ENCODE results near the gene AGTRAP. TPM values are rescaled to one million over a fixed set of nuclear protein-coding genes. Genes with fewer than 3 reads are reported as not detected.
A peak's percentile ranks its signal among the peaks of the same experiment; 100 is the strongest.

The AGTRAP gene
- total RNA-seq, 2 donors from 2014 or later, result 44.1 to 44.2 TPM

- Histone ChIP-seq H3K27ac (no peak overlapping the region), H3K36me3 (peaks cover 11% of the 10 kb centered on the region), H3K4me1 (ENCODE audit: control insufficient read depth in 1 of 2, low read depth in 2 of 2) (no peaks in the 10 kb centered on the region), H3K4me3 (no peak overlapping the region), H3K27me3 (replicated peaks; ENCODE audit: insufficient read depth) (no peaks in the 10 kb centered on the region), H3K9me3 (no peaks in the 10 kb centered on the region)
- DNase-seq (ENCODE audit: low spot score) (no peak), ATAC-seq (ENCODE audit: insufficient number of reproducible peaks, low FRiP score, low read depth) (no peak)
- TF ChIP-seq, protein P1, sequence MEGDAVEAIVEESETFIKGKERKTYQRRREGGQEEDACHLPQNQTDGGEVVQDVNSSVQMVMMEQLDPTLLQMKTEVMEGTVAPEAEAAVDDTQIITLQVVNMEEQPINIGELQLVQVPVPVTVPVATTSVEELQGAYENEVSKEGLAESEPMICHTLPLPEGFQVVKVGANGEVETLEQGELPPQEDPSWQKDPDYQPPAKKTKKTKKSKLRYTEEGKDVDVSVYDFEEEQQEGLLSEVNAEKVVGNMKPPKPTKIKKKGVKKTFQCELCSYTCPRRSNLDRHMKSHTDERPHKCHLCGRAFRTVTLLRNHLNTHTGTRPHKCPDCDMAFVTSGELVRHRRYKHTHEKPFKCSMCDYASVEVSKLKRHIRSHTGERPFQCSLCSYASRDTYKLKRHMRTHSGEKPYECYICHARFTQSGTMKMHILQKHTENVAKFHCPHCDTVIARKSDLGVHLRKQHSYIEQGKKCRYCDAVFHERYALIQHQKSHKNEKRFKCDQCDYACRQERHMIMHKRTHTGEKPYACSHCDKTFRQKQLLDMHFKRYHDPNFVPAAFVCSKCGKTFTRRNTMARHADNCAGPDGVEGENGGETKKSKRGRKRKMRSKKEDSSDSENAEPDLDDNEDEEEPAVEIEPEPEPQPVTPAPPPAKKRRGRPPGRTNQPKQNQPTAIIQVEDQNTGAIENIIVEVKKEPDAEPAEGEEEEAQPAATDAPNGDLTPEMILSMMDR (IDR thresholded peaks at IDR 0.05), result no peak
These were observed 17.7 kb downstream of the AGTRAP start for GRCh38 chr1:11753555-11754208.

DNA sequence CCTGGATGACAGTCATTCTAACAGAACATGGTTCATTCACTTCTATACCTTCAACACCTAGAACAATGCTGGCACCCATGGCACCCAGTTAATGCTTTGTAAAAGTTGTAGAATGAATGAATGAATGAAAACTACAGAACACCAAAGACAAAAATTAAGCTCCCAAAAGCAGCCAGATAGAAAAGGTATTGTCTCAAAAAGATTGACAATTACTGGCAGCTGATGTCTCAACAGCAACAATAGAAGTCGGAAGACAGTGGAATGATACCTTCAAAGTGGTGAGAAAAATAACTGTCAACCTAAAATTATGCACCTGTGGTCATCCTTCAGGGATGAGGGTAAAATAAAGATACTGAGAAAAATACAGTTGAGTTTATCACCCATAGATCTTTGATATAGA lies 21.1 kb downstream of the AGTRAP start:
- no peaks in the 10 kb centered on the region for H3K9me3 ChIP-seq
- no peak for ATAC-seq (ENCODE audit: insufficient number of reproducible peaks, low FRiP score, low read depth)
- no peaks in the 10 kb centered on the region for H3K27me3 ChIP-seq (replicated peaks; ENCODE audit: insufficient read depth)
- H3K36me3 ChIP-seq, result no peaks in the 10 kb centered on the region
- no peak overlapping the region for H3K27ac ChIP-seq
- no peak overlapping the region for H3K4me3 ChIP-seq
- H3K4me1 ChIP-seq (ENCODE audit: control insufficient read depth in 1 of 2, low read depth in 2 of 2), result peaks cover 0 to 2% of the 10 kb centered on the region in 2 donors
- TF ChIP-seq, protein P1 (IDR thresholded peaks at IDR 0.05), result no peak
- DNase-seq (ENCODE audit: low spot score), result no peak

- no peaks in the 10 kb centered on the region for H3K36me3 ChIP-seq
These were observed 23.9 kb downstream of the AGTRAP start for GRCh38 chr1:11759791-11760190.

GRCh38 chr1:11761285-11761684 lies 25.3 kb downstream of the AGTRAP start:
- Histone ChIP-seq H3K9me3 (no peaks in the 10 kb centered on the region), H3K36me3 (no peaks in the 10 kb centered on the region), H3K4me3 (no peak overlapping the region), H3K27ac (no peak overlapping the region), H3K4me1 (ENCODE audit: control insufficient read depth in 1 of 2, low read depth in 2 of 2) (peaks cover 0 to 2% of the 10 kb centered on the region in 2 donors), H3K27me3 (replicated peaks; ENCODE audit: insufficient read depth) (no peaks in the 10 kb centered on the region)
- ATAC-seq (ENCODE audit: insufficient number of reproducible peaks, low FRiP score, low read depth) (no peak), DNase-seq (ENCODE audit: low spot score) (no peak)
- TF ChIP-seq, protein P1 (IDR thresholded peaks at IDR 0.05), result no peak

More at GRCh38 chr1:11759791-11760190, 23.9 kb downstream of the AGTRAP start:
- DNase-seq (ENCODE audit: low spot score) (no peak), ATAC-seq (ENCODE audit: insufficient number of reproducible peaks, low FRiP score, low read depth) (no peak)
- Histone ChIP-seq H3K9me3 (no peaks in the 10 kb centered on the region), H3K4me3 (no peak overlapping the region), H3K27me3 (replicated peaks; ENCODE audit: insufficient read depth) (no peaks in the 10 kb centered on the region), H3K4me1 (ENCODE audit: control insufficient read depth in 1 of 2, low read depth in 2 of 2) (peaks cover 0 to 2% of the 10 kb centered on the region in 2 donors), H3K27ac (no peak overlapping the region)
- TF ChIP-seq, protein P1 (IDR thresholded peaks at IDR 0.05), result no peak

DNA sequence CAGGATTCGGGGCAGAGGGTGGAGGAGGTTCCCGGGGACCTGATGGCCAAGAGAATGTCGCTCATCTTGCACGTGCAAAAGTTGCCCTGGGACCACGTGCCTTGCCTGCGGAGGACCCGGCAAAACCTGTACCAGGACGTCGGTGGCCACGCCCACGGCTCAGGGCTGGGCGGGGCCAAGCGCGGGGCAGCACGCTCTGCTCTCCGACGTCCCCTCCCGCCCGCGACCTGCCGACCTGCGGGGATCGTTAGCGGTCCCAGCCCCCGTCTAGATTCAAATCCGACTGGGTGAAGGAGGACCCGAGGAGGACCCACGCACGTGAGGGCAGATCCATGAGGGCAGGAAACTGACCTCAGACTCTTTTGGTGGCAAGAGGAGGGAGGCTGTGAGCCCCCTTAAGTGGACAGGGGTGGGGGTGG lies 26.1 kb downstream of the AGTRAP start, which contains the start of gene C1orf167:
Gene C1orf167 (plus strand): TSS at position 206 of the 419 bp plus-strand sequence. CDS start 2,208 bp downstream, outside the sequence.
- Histone ChIP-seq H3K4me3 (peak within 1 kb of the TSS; percentile 25), H3K4me1 (ENCODE audit: control insufficient read depth in 1 of 2, low read depth in 2 of 2) (peaks cover 0 to 2% of the 10 kb centered on the region in 2 donors), H3K36me3 (no peaks in the 10 kb centered on the region), H3K9me3 (no peaks in the 10 kb centered on the region), H3K27ac (no peak within 1 kb of the TSS), H3K27me3 (replicated peaks; ENCODE audit: insufficient read depth) (no peaks in the 10 kb centered on the region)
- TF ChIP-seq, protein P1 (IDR thresholded peaks at IDR 0.05), result no peak
- DNase-seq (ENCODE audit: low spot score) (no peak), ATAC-seq (ENCODE audit: insufficient number of reproducible peaks, low FRiP score, low read depth) (no peak)
